ENCODE measurements around the gene THTPA.

The THTPA gene

DNA sequence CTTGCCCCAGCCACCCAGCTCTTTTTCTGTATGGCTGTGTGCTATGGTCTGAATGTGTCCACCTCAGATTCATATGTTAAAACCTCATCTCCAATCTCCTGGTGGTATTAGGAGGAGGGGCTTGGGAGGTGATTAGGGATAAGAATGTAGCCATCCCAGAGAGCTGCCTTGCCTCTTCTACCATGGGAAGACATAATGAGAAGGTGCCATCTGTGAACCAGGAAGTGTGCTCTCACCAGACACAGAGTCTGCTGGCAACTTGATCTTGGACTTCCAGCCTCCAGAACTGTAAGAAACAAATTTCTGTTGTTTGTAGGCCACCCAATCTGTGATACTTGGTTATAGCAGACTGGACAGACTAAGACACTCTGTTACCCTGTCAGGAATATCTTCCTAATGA is 45.4 kb downstream of the THTPA start:
- no peak for DNase-seq (ENCODE audit: extremely low read depth, insufficient read length)
- Histone ChIP-seq H3K27me3 (replicated peaks; ENCODE audit: control insufficient read depth, insufficient read depth, low read length) (no peaks in the 10 kb centered on the region), H3K36me3 (ENCODE audit: control insufficient read depth, insufficient read depth, low read length) (no peaks in the 10 kb centered on the region), H3K4me3 (replicated peaks; ENCODE audit: low read depth, low read length) (no peak overlapping the region)
- TF ChIP-seq, protein P1, sequence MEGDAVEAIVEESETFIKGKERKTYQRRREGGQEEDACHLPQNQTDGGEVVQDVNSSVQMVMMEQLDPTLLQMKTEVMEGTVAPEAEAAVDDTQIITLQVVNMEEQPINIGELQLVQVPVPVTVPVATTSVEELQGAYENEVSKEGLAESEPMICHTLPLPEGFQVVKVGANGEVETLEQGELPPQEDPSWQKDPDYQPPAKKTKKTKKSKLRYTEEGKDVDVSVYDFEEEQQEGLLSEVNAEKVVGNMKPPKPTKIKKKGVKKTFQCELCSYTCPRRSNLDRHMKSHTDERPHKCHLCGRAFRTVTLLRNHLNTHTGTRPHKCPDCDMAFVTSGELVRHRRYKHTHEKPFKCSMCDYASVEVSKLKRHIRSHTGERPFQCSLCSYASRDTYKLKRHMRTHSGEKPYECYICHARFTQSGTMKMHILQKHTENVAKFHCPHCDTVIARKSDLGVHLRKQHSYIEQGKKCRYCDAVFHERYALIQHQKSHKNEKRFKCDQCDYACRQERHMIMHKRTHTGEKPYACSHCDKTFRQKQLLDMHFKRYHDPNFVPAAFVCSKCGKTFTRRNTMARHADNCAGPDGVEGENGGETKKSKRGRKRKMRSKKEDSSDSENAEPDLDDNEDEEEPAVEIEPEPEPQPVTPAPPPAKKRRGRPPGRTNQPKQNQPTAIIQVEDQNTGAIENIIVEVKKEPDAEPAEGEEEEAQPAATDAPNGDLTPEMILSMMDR (IDR thresholded peaks at IDR 0.05; ENCODE audit: insufficient read depth, low read length, poor library complexity, severe bottlenecking) = no peak

DNA sequence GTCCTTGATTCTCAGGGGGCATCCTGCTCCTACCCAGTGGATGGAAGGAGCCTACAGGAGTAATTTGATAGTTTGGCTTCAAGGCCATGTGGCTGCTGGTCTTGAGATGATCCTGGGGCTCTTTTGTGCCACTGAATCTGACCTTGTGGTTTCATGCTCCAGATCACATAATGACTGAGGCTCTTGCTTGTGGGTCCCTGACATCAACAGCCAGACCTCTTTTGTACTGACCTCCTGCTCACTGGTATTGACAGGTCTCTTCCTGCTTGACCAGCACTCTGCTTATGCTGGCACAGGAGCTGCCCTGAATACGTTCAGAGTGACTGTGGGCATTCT is 45.7 kb downstream of the THTPA start:
- no peak for DNase-seq (ENCODE audit: extremely low read depth, insufficient read length)
- TF ChIP-seq, protein P1 (IDR thresholded peaks at IDR 0.05; ENCODE audit: insufficient read depth, low read length, poor library complexity, severe bottlenecking) = no peak
- H3K36me3 ChIP-seq (ENCODE audit: control insufficient read depth, insufficient read depth, low read length) = no peaks in the 10 kb centered on the region
- H3K27me3 ChIP-seq (replicated peaks; ENCODE audit: control insufficient read depth, insufficient read depth, low read length) = no peaks in the 10 kb centered on the region
- no peak overlapping the region for H3K4me3 ChIP-seq (replicated peaks; ENCODE audit: low read depth, low read length)

DNA sequence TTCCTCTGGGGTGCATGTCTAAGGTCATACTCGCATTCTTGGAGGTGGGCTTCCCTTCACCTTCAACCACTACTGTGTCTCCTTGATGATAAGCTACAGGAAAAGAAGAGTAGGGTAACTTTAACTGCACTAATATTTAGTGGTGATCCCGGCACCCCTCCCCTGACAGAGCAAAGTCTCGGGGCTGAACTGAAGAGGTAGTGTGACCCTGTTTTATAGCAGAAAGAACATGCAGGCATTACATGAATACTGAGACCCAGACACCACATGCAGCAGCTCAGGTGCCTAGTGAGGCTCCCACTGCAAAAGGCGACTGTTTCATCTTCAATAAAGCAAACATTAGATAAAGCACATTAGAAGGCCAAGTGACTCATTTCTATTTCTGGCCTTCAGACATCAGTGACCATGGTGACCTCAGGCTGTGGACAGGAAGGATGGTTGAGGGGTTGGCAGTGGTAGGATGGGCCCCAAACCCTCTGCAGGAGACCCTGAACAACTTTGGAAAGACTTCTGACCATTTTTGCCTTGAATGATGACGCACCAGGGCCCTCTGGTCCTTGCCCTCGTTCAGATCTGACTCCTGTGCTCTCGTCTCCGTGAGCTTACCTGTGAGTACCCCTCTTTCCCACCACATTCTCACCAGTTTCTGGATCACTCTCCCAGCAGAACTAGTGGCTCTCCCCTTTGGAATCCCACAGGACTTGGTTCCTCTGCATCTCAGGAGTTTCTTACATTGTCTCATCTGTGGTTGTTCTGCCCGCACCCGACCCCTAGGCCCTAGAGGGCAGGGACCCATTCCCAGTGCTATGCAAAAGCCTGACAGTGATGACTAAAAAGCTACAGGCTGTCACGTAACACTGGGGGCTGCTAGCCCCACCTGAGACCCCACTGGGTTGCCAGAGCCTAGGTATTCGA is 46.4 kb downstream of the THTPA start:
- DNase-seq (ENCODE audit: extremely low read depth, insufficient read length) = no peak
- Histone ChIP-seq H3K4me3 (replicated peaks; ENCODE audit: low read depth, low read length) (no peak overlapping the region), H3K27me3 (replicated peaks; ENCODE audit: control insufficient read depth, insufficient read depth, low read length) (no peaks in the 10 kb centered on the region), H3K36me3 (ENCODE audit: control insufficient read depth, insufficient read depth, low read length) (no peaks in the 10 kb centered on the region)
- TF ChIP-seq, protein P1 (IDR thresholded peaks at IDR 0.05; ENCODE audit: insufficient read depth, low read length, poor library complexity, severe bottlenecking) = no peak

DNA sequence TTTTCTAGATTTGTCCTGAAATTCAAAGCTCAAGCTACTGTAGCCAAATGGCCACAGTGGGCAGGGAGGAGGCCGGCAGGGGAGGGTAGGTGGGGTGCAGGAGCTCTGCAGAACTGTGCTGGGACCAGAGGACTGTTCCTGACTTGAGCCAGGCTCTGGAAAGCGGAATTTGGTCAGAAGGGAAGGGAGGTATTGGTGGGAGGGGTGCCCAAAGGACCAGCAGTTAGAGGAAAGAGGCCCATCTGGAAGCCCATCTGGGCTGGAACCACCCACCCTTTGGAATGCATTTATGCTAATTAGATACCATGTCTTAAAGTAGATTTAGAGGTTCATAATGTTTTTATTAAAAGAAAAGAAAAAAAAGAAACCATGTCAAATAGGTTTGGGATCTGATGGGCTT is 47.0 kb downstream of the THTPA start:
- Histone ChIP-seq H3K4me3 (replicated peaks; ENCODE audit: low read depth, low read length) (no peak overlapping the region), H3K36me3 (ENCODE audit: control insufficient read depth, insufficient read depth, low read length) (no peaks in the 10 kb centered on the region), H3K27me3 (replicated peaks; ENCODE audit: control insufficient read depth, insufficient read depth, low read length) (no peaks in the 10 kb centered on the region)
- TF ChIP-seq, protein P1 (IDR thresholded peaks at IDR 0.05; ENCODE audit: insufficient read depth, low read length, poor library complexity, severe bottlenecking) = no peak
- no peak for DNase-seq (ENCODE audit: extremely low read depth, insufficient read length)

DNA sequence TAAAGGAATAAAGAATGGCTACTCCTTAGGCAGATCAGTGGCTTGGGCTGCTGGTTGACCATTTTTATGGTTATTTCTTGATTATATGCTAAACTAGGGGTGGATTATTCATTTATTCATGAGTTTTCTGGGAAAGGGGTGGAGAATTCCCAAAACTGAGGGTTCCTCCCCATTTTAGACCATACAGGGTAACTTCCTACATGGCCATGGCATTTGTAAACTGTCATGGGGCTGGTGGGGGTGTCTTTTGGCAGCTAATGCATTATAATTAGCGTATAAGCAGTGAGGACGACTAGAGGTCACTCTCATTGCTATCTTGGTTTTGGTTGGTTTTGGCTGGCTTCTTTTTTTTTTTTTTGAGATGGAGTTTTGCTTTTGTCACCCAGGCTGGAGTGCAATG is 48.1 kb downstream of the THTPA start:
- TF ChIP-seq, protein P1 (IDR thresholded peaks at IDR 0.05; ENCODE audit: insufficient read depth, low read length, poor library complexity, severe bottlenecking) = no peak
- H3K36me3 ChIP-seq (ENCODE audit: control insufficient read depth, insufficient read depth, low read length) = no peaks in the 10 kb centered on the region

More for the DNA sequence above, 48.1 kb downstream of the THTPA start:
- no peak for DNase-seq (ENCODE audit: extremely low read depth, insufficient read length)
- Histone ChIP-seq H3K27me3 (replicated peaks; ENCODE audit: control insufficient read depth, insufficient read depth, low read length) (no peaks in the 10 kb centered on the region), H3K4me3 (replicated peaks; ENCODE audit: low read depth, low read length) (no peak overlapping the region)

All from GM06990 (cell line).